ENCODE data around the gene CCDC154.
"Not testable (repeated sequence)": the region's sequence is repeated elsewhere in the genome, so short reads cannot be mapped to it uniquely, and the experiment has no call there.

Gene CCDC154

GRCh38 chr16:1455190-1456171, 11.1 kb upstream of the CCDC154 start:
- DNase-seq (ENCODE audit: low read depth), result no peak

- DNase-seq (ENCODE audit: low read depth), result no peak
Measured at GRCh38 chr16:1454561-1454960, 10.2 kb upstream of the CCDC154 start.

GRCh38 chr16:1453316-1453715, 9.0 kb upstream of the CCDC154 start:
- DNase-seq (ENCODE audit: low read depth), result no peak

GRCh38 chr16:1452530-1452929, 8.2 kb upstream of the CCDC154 start:
- no peak for DNase-seq (ENCODE audit: low read depth)

GRCh38 chr16:1451702-1452392, 7.5 kb upstream of the CCDC154 start:
- no peak for DNase-seq (ENCODE audit: low read depth)

- no peak for DNase-seq (ENCODE audit: low read depth)
Measured at GRCh38 chr16:1450841-1451240, 6.5 kb upstream of the CCDC154 start.

GRCh38 chr16:1450218-1450617, 5.9 kb upstream of the CCDC154 start:
- DNase-seq (ENCODE audit: low read depth), result no peak

- no peak for DNase-seq (ENCODE audit: low read depth)
Measured at GRCh38 chr16:1449201-1449788, 4.9 kb upstream of the CCDC154 start.

- DNase-seq (ENCODE audit: low read depth), result no peak
Measured at GRCh38 chr16:1448536-1449116, 4.3 kb upstream of the CCDC154 start.

- DNase-seq (ENCODE audit: low read depth), result no peak
Measured at GRCh38 chr16:1447965-1448364, 3.6 kb upstream of the CCDC154 start.

- no peak for DNase-seq (ENCODE audit: low read depth)
Measured at GRCh38 chr16:1446296-1447080, 2.1 kb upstream of the CCDC154 start.

GRCh38 chr16:1445518-1446203, 1.3 kb upstream of the CCDC154 start:
- DNase-seq (ENCODE audit: low read depth), result no peak

- no peak for DNase-seq (ENCODE audit: low read depth)
Measured at GRCh38 chr16:1444730-1445517, 568 bp upstream of the CCDC154 start.

GRCh38 chr16:1443403-1443973, 868 bp downstream of the CCDC154 start:
- no peak for DNase-seq (ENCODE audit: low read depth)

GRCh38 chr16:1442697-1443096, 1.7 kb downstream of the CCDC154 start:
- no peak for DNase-seq (ENCODE audit: low read depth)

- DNase-seq (ENCODE audit: low read depth), result no peak
Measured at GRCh38 chr16:1441391-1441829, 2.9 kb downstream of the CCDC154 start.

GRCh38 chr16:1439699-1440074, 4.7 kb downstream of the CCDC154 start:
- DNase-seq (ENCODE audit: low read depth), result not testable (repeated sequence)

GRCh38 chr16:1439058-1439698, 5.2 kb downstream of the CCDC154 start:
- DNase-seq (ENCODE audit: low read depth), result no peak
